ENCODE data around the gene FAM177A1. TPM values are rescaled to one million over a fixed set of nuclear protein-coding genes. Genes with fewer than 3 reads are reported as not detected.

FAM177A1 gene
- total and polyA plus RNA-seq, 2 donors (not counting 1 experiment from before 2014, with no cell fraction given) = 63.4 to 64.6 TPM

- Histone ChIP-seq H3K79me2 (ENCODE audit: control insufficient read depth, insufficient read depth, low read length) (no peaks in the 10 kb centered on the region), H3K4me2 (ENCODE audit: extremely low read depth, insufficient read depth, low read length) (no peak overlapping the region), H3K4me3 (replicated peaks in 1 of 4; ENCODE audit: control extremely low read depth in 1 of 4, insufficient read depth in 1 of 4, low read depth in 3 of 4, low read length in 4 of 4) (no peak overlapping the region), H3K9ac (ENCODE audit: insufficient read depth, low read length) (no peak overlapping the region), H3K9me3 (ENCODE audit: control insufficient read depth, insufficient read depth, low read depth, low read length) (no peaks in the 10 kb centered on the region), H2AFZ (ENCODE audit: low read length) (no peak overlapping the region), H3K4me1 (ENCODE audit: control insufficient read depth, extremely low read depth, insufficient read depth, low read length) (no peaks in the 10 kb centered on the region), H3K36me3 (ENCODE audit: control insufficient read depth, insufficient read depth, low read length) (peaks cover 4% of the 10 kb centered on the region), H3K27ac (ENCODE audit: insufficient read depth, low read length) (no peak overlapping the region), H4K20me1 (ENCODE audit: control insufficient read depth, extremely low read depth, insufficient read depth, low read length) (no peaks in the 10 kb centered on the region), H3K27me3 (ENCODE audit: control insufficient read depth, insufficient read depth, low read length) (no peaks in the 10 kb centered on the region)
- DNase-seq (ENCODE audit: low read depth in 2 of 2) = no peak
- no peak for TF ChIP-seq EZH2 (IDR thresholded peaks at IDR 0.05; ENCODE audit: low read length, missing control alignments)
- TF ChIP-seq, protein P1, sequence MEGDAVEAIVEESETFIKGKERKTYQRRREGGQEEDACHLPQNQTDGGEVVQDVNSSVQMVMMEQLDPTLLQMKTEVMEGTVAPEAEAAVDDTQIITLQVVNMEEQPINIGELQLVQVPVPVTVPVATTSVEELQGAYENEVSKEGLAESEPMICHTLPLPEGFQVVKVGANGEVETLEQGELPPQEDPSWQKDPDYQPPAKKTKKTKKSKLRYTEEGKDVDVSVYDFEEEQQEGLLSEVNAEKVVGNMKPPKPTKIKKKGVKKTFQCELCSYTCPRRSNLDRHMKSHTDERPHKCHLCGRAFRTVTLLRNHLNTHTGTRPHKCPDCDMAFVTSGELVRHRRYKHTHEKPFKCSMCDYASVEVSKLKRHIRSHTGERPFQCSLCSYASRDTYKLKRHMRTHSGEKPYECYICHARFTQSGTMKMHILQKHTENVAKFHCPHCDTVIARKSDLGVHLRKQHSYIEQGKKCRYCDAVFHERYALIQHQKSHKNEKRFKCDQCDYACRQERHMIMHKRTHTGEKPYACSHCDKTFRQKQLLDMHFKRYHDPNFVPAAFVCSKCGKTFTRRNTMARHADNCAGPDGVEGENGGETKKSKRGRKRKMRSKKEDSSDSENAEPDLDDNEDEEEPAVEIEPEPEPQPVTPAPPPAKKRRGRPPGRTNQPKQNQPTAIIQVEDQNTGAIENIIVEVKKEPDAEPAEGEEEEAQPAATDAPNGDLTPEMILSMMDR (conservative IDR thresholded peaks at IDR 0.05 in 1 of 2, IDR thresholded peaks at IDR 0.05 in 1 of 2; ENCODE audit: low read depth in 1 of 2, low read length in 2 of 2) = no peak
These were observed 22.4 kb downstream of the FAM177A1 start for GRCh38 chr14:35068238-35069012.

GRCh38 chr14:35072226-35072625, 26.2 kb downstream of the FAM177A1 start:
- Histone ChIP-seq H3K9me3 (ENCODE audit: control insufficient read depth, insufficient read depth, low read depth, low read length) (no peaks in the 10 kb centered on the region), H3K4me2 (ENCODE audit: extremely low read depth, insufficient read depth, low read length) (no peak overlapping the region), H2AFZ (ENCODE audit: low read length) (no peak overlapping the region), H3K36me3 (ENCODE audit: control insufficient read depth, insufficient read depth, low read length) (peaks cover 4% of the 10 kb centered on the region), H3K27me3 (ENCODE audit: control insufficient read depth, insufficient read depth, low read length) (no peaks in the 10 kb centered on the region), H3K27ac (ENCODE audit: insufficient read depth, low read length) (no peak overlapping the region), H3K4me3 (replicated peaks in 1 of 4; ENCODE audit: control extremely low read depth in 1 of 4, insufficient read depth in 1 of 4, low read depth in 3 of 4, low read length in 4 of 4) (no peak overlapping the region), H3K9ac (ENCODE audit: insufficient read depth, low read length) (no peak overlapping the region), H3K4me1 (ENCODE audit: control insufficient read depth, extremely low read depth, insufficient read depth, low read length) (no peaks in the 10 kb centered on the region), H3K79me2 (ENCODE audit: control insufficient read depth, insufficient read depth, low read length) (no peaks in the 10 kb centered on the region), H4K20me1 (ENCODE audit: control insufficient read depth, extremely low read depth, insufficient read depth, low read length) (no peaks in the 10 kb centered on the region)
- TF ChIP-seq, protein P1 (conservative IDR thresholded peaks at IDR 0.05 in 1 of 2, IDR thresholded peaks at IDR 0.05 in 1 of 2; ENCODE audit: low read depth in 1 of 2, low read length in 2 of 2) = no peak
- no peak for TF ChIP-seq EZH2 (IDR thresholded peaks at IDR 0.05; ENCODE audit: low read length, missing control alignments)
- DNase-seq (ENCODE audit: low read depth in 2 of 2) = no peak

GRCh38 chr14:35073486-35073885, 27.4 kb downstream of the FAM177A1 start:
- H3K4me1 ChIP-seq (ENCODE audit: control insufficient read depth, extremely low read depth, insufficient read depth, low read length) = no peaks in the 10 kb centered on the region
- TF ChIP-seq, protein P1 (conservative IDR thresholded peaks at IDR 0.05 in 1 of 2, IDR thresholded peaks at IDR 0.05 in 1 of 2; ENCODE audit: low read depth in 1 of 2, low read length in 2 of 2) = no peak
- no peak for TF ChIP-seq EZH2 (IDR thresholded peaks at IDR 0.05; ENCODE audit: low read length, missing control alignments)
- no peak for DNase-seq (ENCODE audit: low read depth in 2 of 2)
- H2AFZ ChIP-seq (ENCODE audit: low read length) = no peak overlapping the region
- H4K20me1 ChIP-seq (ENCODE audit: control insufficient read depth, extremely low read depth, insufficient read depth, low read length) = no peaks in the 10 kb centered on the region
- H3K27ac ChIP-seq (ENCODE audit: insufficient read depth, low read length) = no peak overlapping the region
- peaks cover 4% of the 10 kb centered on the region for H3K36me3 ChIP-seq (ENCODE audit: control insufficient read depth, insufficient read depth, low read length)
- H3K4me2 ChIP-seq (ENCODE audit: extremely low read depth, insufficient read depth, low read length) = no peak overlapping the region
- no peak overlapping the region for H3K4me3 ChIP-seq (replicated peaks in 1 of 4; ENCODE audit: control extremely low read depth in 1 of 4, insufficient read depth in 1 of 4, low read depth in 3 of 4, low read length in 4 of 4)
- no peak overlapping the region for H3K9ac ChIP-seq (ENCODE audit: insufficient read depth, low read length)
- no peaks in the 10 kb centered on the region for H3K9me3 ChIP-seq (ENCODE audit: control insufficient read depth, insufficient read depth, low read depth, low read length)
- H3K27me3 ChIP-seq (ENCODE audit: control insufficient read depth, insufficient read depth, low read length) = no peaks in the 10 kb centered on the region
- H3K79me2 ChIP-seq (ENCODE audit: control insufficient read depth, insufficient read depth, low read length) = no peaks in the 10 kb centered on the region

Data from fibroblast of lung (primary cell).